ENCODE measurements around the gene LENG1. TPM values are rescaled to one million over a fixed set of nuclear protein-coding genes. Genes with fewer than 3 reads are reported as not detected.

LENG1 gene
- polyA plus RNA-seq, 4 donors: 6.7 to 11.1 (median 9.6) TPM

GRCh38 chr19:54155694-54156093, 3.8 kb downstream of the LENG1 start:
- H3K27ac ChIP-seq (ENCODE audit: low read depth in 1 of 3, low read length in 2 of 3): no peak overlapping the region
- H3K27me3 ChIP-seq (ENCODE audit: control insufficient read depth in 3 of 3, insufficient read depth in 3 of 3, low read length in 3 of 3): no peaks in the 10 kb centered on the region
- FAIRE-seq (no peak), DNase-seq (no peak)
- peaks cover 5 to 18% (median 7%) of the 10 kb centered on the region in 3 donors for H3K4me1 ChIP-seq (ENCODE audit: control insufficient read depth in 3 of 3, insufficient read depth in 2 of 3, low read depth in 1 of 3, low read length in 2 of 3)
- no peak overlapping the region for H3K4me3 ChIP-seq (ENCODE audit: low read depth in 1 of 3, low read length in 3 of 3)
- peaks cover 25 to 74% (median 29%) of the 10 kb centered on the region in 3 donors for H3K36me3 ChIP-seq (ENCODE audit: control insufficient read depth in 3 of 3, insufficient read depth in 2 of 3, low read depth in 1 of 3, low read length in 3 of 3)
- WGBS, 3 donors: 78 to 89% (median 82%) methylated on average over 19 of the region's 19 CpGs
- H3K9me3 ChIP-seq (ENCODE audit: control insufficient read depth in 2 of 2, insufficient read depth in 1 of 2, low read depth in 1 of 2, low read length in 1 of 2): no peaks in the 10 kb centered on the region

- FAIRE-seq (no peak), DNase-seq (no peak)
- H3K4me1 ChIP-seq (ENCODE audit: control insufficient read depth in 3 of 3, insufficient read depth in 2 of 3, low read depth in 1 of 3, low read length in 2 of 3): peaks cover 5 to 11% (median 6%) of the 10 kb centered on the region in 3 donors
- peaks cover 30 to 83% (median 32%) of the 10 kb centered on the region in 3 donors for H3K36me3 ChIP-seq (ENCODE audit: control insufficient read depth in 3 of 3, insufficient read depth in 2 of 3, low read depth in 1 of 3, low read length in 3 of 3)
- no peak overlapping the region for H3K4me3 ChIP-seq (ENCODE audit: low read depth in 1 of 3, low read length in 3 of 3)
- H3K27me3 ChIP-seq (ENCODE audit: control insufficient read depth in 3 of 3, insufficient read depth in 3 of 3, low read length in 3 of 3): no peaks in the 10 kb centered on the region
- H3K9me3 ChIP-seq (ENCODE audit: control insufficient read depth in 2 of 2, insufficient read depth in 1 of 2, low read depth in 1 of 2, low read length in 1 of 2): no peaks in the 10 kb centered on the region
- H3K27ac ChIP-seq (ENCODE audit: low read depth in 1 of 3, low read length in 2 of 3): no peak overlapping the region
- 60 to 74% (median 64%) methylated on average over 18 of the region's 18 CpGs for WGBS, 3 donors
Observed at GRCh38 chr19:54154603-54155345, 4.7 kb downstream of the LENG1 start.

GRCh38 chr19:54153731-54154326, 5.7 kb downstream of the LENG1 start:
- Histone ChIP-seq H3K4me3 (ENCODE audit: low read depth in 1 of 3, low read length in 3 of 3) (no peak overlapping the region), H3K36me3 (ENCODE audit: control insufficient read depth in 3 of 3, insufficient read depth in 2 of 3, low read depth in 1 of 3, low read length in 3 of 3) (peaks cover 31 to 92% (median 37%) of the 10 kb centered on the region in 3 donors), H3K27me3 (ENCODE audit: control insufficient read depth in 3 of 3, insufficient read depth in 3 of 3, low read length in 3 of 3) (no peaks in the 10 kb centered on the region), H3K4me1 (ENCODE audit: control insufficient read depth in 3 of 3, insufficient read depth in 2 of 3, low read depth in 1 of 3, low read length in 2 of 3) (peaks cover 5 to 7% (median 6%) of the 10 kb centered on the region in 3 donors), H3K27ac (ENCODE audit: low read depth in 1 of 3, low read length in 2 of 3) (no peak overlapping the region), H3K9me3 (ENCODE audit: control insufficient read depth in 2 of 2, insufficient read depth in 1 of 2, low read depth in 1 of 2, low read length in 1 of 2) (no peaks in the 10 kb centered on the region)
- 86 to 89% (median 88%) methylated on average over 10 of the region's 10 CpGs for WGBS, 3 donors
- FAIRE-seq (no peak), DNase-seq (no peak)

DNA sequence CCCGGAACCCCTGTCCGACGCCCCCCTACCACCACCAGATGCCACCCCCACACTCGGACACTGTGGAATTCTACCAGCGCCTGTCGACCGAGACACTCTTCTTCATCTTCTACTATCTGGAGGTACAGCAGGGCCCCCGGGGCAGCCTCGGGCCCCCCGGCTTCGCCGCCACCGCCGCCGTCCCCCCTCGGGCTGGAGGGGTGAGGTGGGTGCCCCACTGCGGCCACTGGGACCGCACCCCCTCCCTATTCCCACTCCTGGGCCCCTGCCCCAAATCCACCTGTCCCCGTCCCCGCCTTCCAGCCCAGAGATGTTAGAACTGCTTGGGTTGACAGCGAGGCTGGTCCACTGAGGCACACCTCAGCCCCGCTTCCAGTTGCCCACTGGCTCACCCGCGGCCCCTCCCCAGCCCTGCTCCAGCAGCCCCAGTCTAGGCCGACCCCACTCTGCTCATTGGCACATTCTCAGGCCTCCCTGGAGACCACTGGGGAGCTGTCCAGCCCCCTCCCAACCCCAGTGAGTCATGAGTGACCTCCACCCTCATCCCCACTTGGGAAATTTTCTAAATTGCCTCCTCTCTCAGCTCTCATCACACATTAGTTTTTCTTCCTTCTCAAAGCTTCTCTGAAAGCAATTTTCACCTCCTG, 6.5 kb downstream of the LENG1 start:
- FAIRE-seq: no peak
- H3K4me1 ChIP-seq (ENCODE audit: control insufficient read depth in 3 of 3, insufficient read depth in 2 of 3, low read depth in 1 of 3, low read length in 2 of 3): no peaks in the 10 kb centered on the region
- no peaks in the 10 kb centered on the region for H3K27me3 ChIP-seq (ENCODE audit: control insufficient read depth in 3 of 3, insufficient read depth in 3 of 3, low read length in 3 of 3)
- H3K4me3 ChIP-seq (ENCODE audit: low read depth in 1 of 3, low read length in 3 of 3): no peak overlapping the region
- DNase-seq: no peak
- H3K27ac ChIP-seq (ENCODE audit: low read depth in 1 of 3, low read length in 2 of 3): no peak overlapping the region
- H3K36me3 ChIP-seq (ENCODE audit: control insufficient read depth in 3 of 3, insufficient read depth in 2 of 3, low read depth in 1 of 3, low read length in 3 of 3): peaks cover 39 to 94% (median 45%) of the 10 kb centered on the region in 3 donors
- no peaks in the 10 kb centered on the region for H3K9me3 ChIP-seq (ENCODE audit: control insufficient read depth in 2 of 2, insufficient read depth in 1 of 2, low read depth in 1 of 2, low read length in 1 of 2)
- 90 to 99% (median 95%) methylated on average over 25 of the region's 25 CpGs for WGBS, 3 donors

GRCh38 chr19:54152267-54152666, 7.3 kb downstream of the LENG1 start:
- Histone ChIP-seq H3K27ac (ENCODE audit: low read depth in 1 of 3, low read length in 2 of 3) (no peak overlapping the region), H3K27me3 (ENCODE audit: control insufficient read depth in 3 of 3, insufficient read depth in 3 of 3, low read length in 3 of 3) (no peaks in the 10 kb centered on the region), H3K4me1 (ENCODE audit: control insufficient read depth in 3 of 3, insufficient read depth in 2 of 3, low read depth in 1 of 3, low read length in 2 of 3) (no peaks in the 10 kb centered on the region), H3K4me3 (ENCODE audit: low read depth in 1 of 3, low read length in 3 of 3) (no peak overlapping the region), H3K9me3 (ENCODE audit: control insufficient read depth in 2 of 2, insufficient read depth in 1 of 2, low read depth in 1 of 2, low read length in 1 of 2) (no peaks in the 10 kb centered on the region), H3K36me3 (ENCODE audit: control insufficient read depth in 3 of 3, insufficient read depth in 2 of 3, low read depth in 1 of 3, low read length in 3 of 3) (peaks cover 44 to 93% (median 46%) of the 10 kb centered on the region in 3 donors)
- 90 to 93% (median 92%) methylated on average over 11 to 12 of the region's 12 CpGs for WGBS, 3 donors
- DNase-seq: no peak
- no peak for FAIRE-seq

- Histone ChIP-seq H3K9me3 (ENCODE audit: control insufficient read depth in 2 of 2, insufficient read depth in 1 of 2, low read depth in 1 of 2, low read length in 1 of 2) (no peaks in the 10 kb centered on the region), H3K27me3 (ENCODE audit: control insufficient read depth in 3 of 3, insufficient read depth in 3 of 3, low read length in 3 of 3) (no peaks in the 10 kb centered on the region), H3K36me3 (ENCODE audit: control insufficient read depth in 3 of 3, insufficient read depth in 2 of 3, low read depth in 1 of 3, low read length in 3 of 3) (peaks cover 45 to 93% (median 49%) of the 10 kb centered on the region in 3 donors), H3K4me3 (ENCODE audit: low read depth in 1 of 3, low read length in 3 of 3) (no peak overlapping the region), H3K4me1 (ENCODE audit: control insufficient read depth in 3 of 3, insufficient read depth in 2 of 3, low read depth in 1 of 3, low read length in 2 of 3) (no peaks in the 10 kb centered on the region), H3K27ac (ENCODE audit: low read depth in 1 of 3, low read length in 2 of 3) (no peak overlapping the region)
- FAIRE-seq (no peak), DNase-seq (no peak)
- WGBS, 3 donors: 84 to 88% (median 86%) methylated on average over 23 of the region's 23 CpGs
Observed at GRCh38 chr19:54151362-54152035, 8.0 kb downstream of the LENG1 start.

DNA sequence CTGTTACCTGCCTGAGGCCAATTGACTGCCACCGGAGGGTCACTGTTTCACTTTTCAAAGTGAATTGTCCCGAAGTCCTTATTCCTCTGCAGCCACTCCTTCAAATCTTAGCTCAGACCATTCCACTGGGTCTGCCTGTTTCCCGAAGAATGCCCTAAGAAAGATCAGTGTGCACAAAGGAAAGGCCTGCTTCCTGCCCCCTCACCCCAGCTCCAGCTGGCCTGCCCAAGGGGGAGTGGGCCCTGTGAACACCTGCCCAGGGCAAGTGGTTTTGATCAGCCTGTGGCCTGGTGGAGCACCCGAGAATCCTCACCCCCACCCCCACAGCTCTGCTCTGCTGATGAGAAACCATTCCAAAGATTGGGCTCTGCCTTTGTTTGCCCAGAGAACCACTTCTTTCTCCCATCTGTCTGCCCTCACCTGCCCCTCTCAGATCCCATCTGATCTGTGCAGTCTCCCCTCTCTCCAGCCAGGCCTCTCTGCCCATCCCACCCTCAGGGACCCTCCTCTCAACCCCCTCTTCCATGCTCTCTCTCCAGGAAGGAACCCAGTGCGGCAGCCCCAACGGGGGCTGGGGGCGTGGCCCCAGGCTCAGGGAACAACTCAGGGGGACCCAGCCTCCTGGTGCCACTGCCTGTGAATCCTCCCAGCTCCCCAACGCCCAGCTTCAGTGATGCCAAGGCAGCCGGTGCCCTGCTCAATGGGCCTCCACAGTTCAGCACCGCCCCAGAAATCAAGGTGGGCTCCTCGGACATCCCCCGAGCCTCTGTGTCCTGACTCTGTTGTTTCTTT, 10.3 kb downstream of the LENG1 start:
- Histone ChIP-seq H3K27me3 (ENCODE audit: control insufficient read depth in 3 of 3, insufficient read depth in 3 of 3, low read length in 3 of 3) (no peaks in the 10 kb centered on the region), H3K4me1 (ENCODE audit: control insufficient read depth in 3 of 3, insufficient read depth in 2 of 3, low read depth in 1 of 3, low read length in 2 of 3) (no peaks in the 10 kb centered on the region), H3K9me3 (ENCODE audit: control insufficient read depth in 2 of 2, insufficient read depth in 1 of 2, low read depth in 1 of 2, low read length in 1 of 2) (no peaks in the 10 kb centered on the region), H3K4me3 (ENCODE audit: low read depth in 1 of 3, low read length in 3 of 3) (no peak overlapping the region), H3K27ac (ENCODE audit: low read depth in 1 of 3, low read length in 2 of 3) (no peak overlapping the region), H3K36me3 (ENCODE audit: control insufficient read depth in 3 of 3, insufficient read depth in 2 of 3, low read depth in 1 of 3, low read length in 3 of 3) (peaks cover 40 to 98% (median 53%) of the 10 kb centered on the region in 3 donors)
- FAIRE-seq (no peak), DNase-seq (no peak)
- 83 to 84% (median 84%) methylated on average over 12 of the region's 12 CpGs for WGBS, 3 donors

Measured in small intestine (tissue), 7 donors.